Transverse colon (tissue), 4 donors: ENCODE results near the gene SLC24A4.

Experiments
- EP300 ChIP-seq: sonication (generic); formaldehyde crosslinking; IDR thresholded peaks from one replicate; pipeline ENCODE4 v1.6.1; 2017; ENCODE audit warnings: antibody characterized with exemption, low read depth
- POLR2A ChIP-seq: fragments of 450-650 bp; IDR thresholded peaks from one replicate; pipeline ENCODE4 v1.6.1; 2016; ENCODE audit warnings: antibody characterized with exemption, mild to moderate bottlenecking, moderate library complexity
- POLR2AphosphoS5 ChIP-seq, 3 donors: sonication (generic); formaldehyde crosslinking; IDR thresholded peaks; one replicate each; pipeline ENCODE4 v1.6.1; 2016; ENCODE audit warnings: antibody characterized with exemption in 3 of 3
- TF ChIP-seq, protein P1 (sequence below), 5 experiments: fragments of 200-600 bp in 3 of 5; fragments of 450-650 bp in 2 of 5; sonication (generic) in 3 of 5; IDR thresholded peaks; 1 replicate in 2 of 5; 2 replicates in 3 of 5; pipeline ENCODE4 v1.5.1; 2016 to 2017; ENCODE audit warnings: antibody characterized with exemption in 5 of 5, inconsistent platforms in 3 of 5, mild to moderate bottlenecking in 2 of 5, moderate library complexity in 1 of 5

DNA sequence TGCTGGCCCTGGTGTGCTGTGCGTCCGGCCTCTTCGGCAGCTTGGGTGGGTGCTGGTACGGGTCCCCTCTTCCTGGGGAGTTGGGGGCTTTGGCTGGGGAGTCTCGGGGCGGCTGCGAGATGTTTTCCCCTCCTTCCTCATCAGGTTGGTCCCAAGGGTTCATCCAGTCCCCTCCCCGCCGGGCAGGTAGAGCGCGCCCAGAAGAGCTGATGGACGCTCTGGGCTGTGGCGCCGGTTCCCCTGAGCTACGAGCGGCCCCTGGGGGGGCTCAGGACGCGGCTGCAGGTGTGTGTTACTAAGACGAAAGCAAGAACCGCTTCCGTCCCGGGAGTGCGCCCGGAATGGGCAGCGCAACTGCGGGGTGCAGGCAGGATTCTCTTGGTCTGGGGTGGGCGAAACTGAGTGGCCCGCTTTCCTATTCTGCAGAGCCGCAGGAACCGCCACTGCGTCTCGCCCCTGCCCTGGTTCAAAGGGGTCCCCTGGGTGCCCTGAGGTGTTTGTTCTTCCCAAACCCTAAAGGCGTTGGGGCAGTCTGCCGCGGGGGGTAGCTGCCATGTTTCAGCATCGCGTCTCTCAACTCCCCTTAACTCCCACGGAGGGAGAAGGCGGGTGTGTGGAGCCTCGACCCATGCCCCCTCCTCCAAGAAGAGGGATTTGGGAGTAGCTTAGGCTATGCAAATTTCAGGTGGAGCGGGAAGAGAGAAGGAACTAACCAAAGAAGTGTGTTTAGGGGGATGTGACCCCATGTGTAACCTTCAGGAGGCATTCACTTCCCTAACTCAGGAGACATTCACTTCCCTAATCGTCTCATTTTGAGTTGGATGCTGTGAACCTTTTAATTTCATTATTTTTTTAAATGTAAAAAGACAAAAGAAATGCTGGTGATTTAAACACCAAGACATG is 1.2 kb downstream of the SLC24A4 start:
- TF ChIP-seq, protein P1, sequence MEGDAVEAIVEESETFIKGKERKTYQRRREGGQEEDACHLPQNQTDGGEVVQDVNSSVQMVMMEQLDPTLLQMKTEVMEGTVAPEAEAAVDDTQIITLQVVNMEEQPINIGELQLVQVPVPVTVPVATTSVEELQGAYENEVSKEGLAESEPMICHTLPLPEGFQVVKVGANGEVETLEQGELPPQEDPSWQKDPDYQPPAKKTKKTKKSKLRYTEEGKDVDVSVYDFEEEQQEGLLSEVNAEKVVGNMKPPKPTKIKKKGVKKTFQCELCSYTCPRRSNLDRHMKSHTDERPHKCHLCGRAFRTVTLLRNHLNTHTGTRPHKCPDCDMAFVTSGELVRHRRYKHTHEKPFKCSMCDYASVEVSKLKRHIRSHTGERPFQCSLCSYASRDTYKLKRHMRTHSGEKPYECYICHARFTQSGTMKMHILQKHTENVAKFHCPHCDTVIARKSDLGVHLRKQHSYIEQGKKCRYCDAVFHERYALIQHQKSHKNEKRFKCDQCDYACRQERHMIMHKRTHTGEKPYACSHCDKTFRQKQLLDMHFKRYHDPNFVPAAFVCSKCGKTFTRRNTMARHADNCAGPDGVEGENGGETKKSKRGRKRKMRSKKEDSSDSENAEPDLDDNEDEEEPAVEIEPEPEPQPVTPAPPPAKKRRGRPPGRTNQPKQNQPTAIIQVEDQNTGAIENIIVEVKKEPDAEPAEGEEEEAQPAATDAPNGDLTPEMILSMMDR (IDR thresholded peaks at IDR 0.05) = no peak
- TF ChIP-seq POLR2A = no peak
- no peak for TF ChIP-seq POLR2AphosphoS5 (IDR thresholded peaks at IDR 0.05)
- TF ChIP-seq EP300 = no peak
